Esophagus squamous epithelium (tissue), 4 donors: ENCODE data around the gene TMIGD3.

Experiments
- CTCF ChIP-seq, 6 experiments: fragments of 450-650 bp in 4 of 6; fragments of 200-600 bp in 2 of 6; sonication (generic) in 2 of 6; IDR thresholded peaks; one replicate each; pipeline ENCODE4 v1.5.1; 2016 to 2019; ENCODE audit warnings: antibody characterized with exemption in 6 of 6, mild to moderate bottlenecking in 4 of 6, moderate library complexity in 4 of 6
- POLR2A ChIP-seq, 4 donors: fragments of 450-650 bp; IDR thresholded peaks; one replicate each; pipeline ENCODE4 v1.6.1; 2017; ENCODE audit warnings: antibody characterized with exemption in 4 of 4, mild to moderate bottlenecking in 4 of 4, moderate library complexity in 3 of 4

- no peak for TF ChIP-seq CTCF (IDR thresholded peaks at IDR 0.05)
- no peak for TF ChIP-seq POLR2A (IDR thresholded peaks at IDR 0.05)
Observed at GRCh38 chr1:111506561-111506960, 3.1 kb upstream of the TMIGD3 start.
